Stimulated activated CD4-positive, alpha-beta T cell treated with anti-CD3 and anti-CD28 coated beads, Interleukin-1b, Interleukin-23, amount 100 ng/mL, for 4 hours (primary cell): Measurements from ENCODE around the gene CNOT11.

Experiments
- DNase-seq, 2 donors: peaks; one replicate each; pipeline ENCODE4 v3.0.0-alpha.2; 2020; ENCODE audit warnings: low read depth in 2 of 2

Gene CNOT11

GRCh38 chr2:101278925-101279324, 26.2 kb downstream of the CNOT11 start:
- no peak for DNase-seq

- no peak for DNase-seq
Observed at GRCh38 chr2:101281482-101281881, 28.8 kb downstream of the CNOT11 start.

GRCh38 chr2:101282980-101283379, 30.3 kb downstream of the CNOT11 start:
- DNase-seq, result no peak

- no peak for DNase-seq
Observed at GRCh38 chr2:101286684-101287083, 34.0 kb downstream of the CNOT11 start.

GRCh38 chr2:101287303-101287702, 34.6 kb downstream of the CNOT11 start:
- DNase-seq, result no peak

GRCh38 chr2:101290711-101291110, 38.0 kb downstream of the CNOT11 start:
- no peak for DNase-seq

GRCh38 chr2:101291973-101292372, 39.3 kb downstream of the CNOT11 start:
- DNase-seq, result no peak

- no peak for DNase-seq
Observed at GRCh38 chr2:101293544-101293943, 40.9 kb downstream of the CNOT11 start.

- DNase-seq, result no peak
Observed at GRCh38 chr2:101294861-101295260, 42.2 kb downstream of the CNOT11 start.

- no peak for DNase-seq
Observed at GRCh38 chr2:101295895-101296294, 43.2 kb downstream of the CNOT11 start.

GRCh38 chr2:101296371-101296770, 43.7 kb downstream of the CNOT11 start:
- no peak for DNase-seq

GRCh38 chr2:101297383-101297782, 44.7 kb downstream of the CNOT11 start:
- no peak for DNase-seq

- DNase-seq, result no peak
Observed at GRCh38 chr2:101299604-101300003, 46.9 kb downstream of the CNOT11 start.

GRCh38 chr2:101300164-101300563, 47.5 kb downstream of the CNOT11 start:
- DNase-seq, result no peak

- DNase-seq, result no peak
Observed at GRCh38 chr2:101300836-101301235, 48.1 kb downstream of the CNOT11 start.

GRCh38 chr2:101302016-101302415, 49.3 kb downstream of the CNOT11 start:
- no peak for DNase-seq

- no peak for DNase-seq
Observed at GRCh38 chr2:101303688-101304087, 51.0 kb downstream of the CNOT11 start.

GRCh38 chr2:101305035-101305434, 52.3 kb downstream of the CNOT11 start:
- no peak for DNase-seq

GRCh38 chr2:101305492-101306078, 52.9 kb downstream of the CNOT11 start:
- DNase-seq, result no peak

- no peak for DNase-seq
Observed at GRCh38 chr2:101306410-101306809, 53.7 kb downstream of the CNOT11 start.

GRCh38 chr2:101307503-101307902, 54.8 kb downstream of the CNOT11 start:
- DNase-seq, result no peak

- DNase-seq, result peak in 1 of 2 donors; percentile 18
Observed at GRCh38 chr2:101307950-101308431, 55.3 kb downstream of the CNOT11 start.

- peak; percentile 89 to 91 for DNase-seq
Observed at GRCh38 chr2:101308432-101309210, 55.9 kb downstream of the CNOT11 start, which contains the start of gene RNF149. RNF149 (minus strand) TSS chr2:101308701; CDS start chr2:101308588, 113 bp downstream.
